NCI-H1092 treated with DMSO at 0.1 percent for 48 hours (cell line): ENCODE results near the gene SORCS2.

Source experiments
- DNase-seq: peaks from one replicate; lab custom pipeline; 2025; lab: John Stamatoyannopoulos, UW

SORCS2 gene

DNA sequence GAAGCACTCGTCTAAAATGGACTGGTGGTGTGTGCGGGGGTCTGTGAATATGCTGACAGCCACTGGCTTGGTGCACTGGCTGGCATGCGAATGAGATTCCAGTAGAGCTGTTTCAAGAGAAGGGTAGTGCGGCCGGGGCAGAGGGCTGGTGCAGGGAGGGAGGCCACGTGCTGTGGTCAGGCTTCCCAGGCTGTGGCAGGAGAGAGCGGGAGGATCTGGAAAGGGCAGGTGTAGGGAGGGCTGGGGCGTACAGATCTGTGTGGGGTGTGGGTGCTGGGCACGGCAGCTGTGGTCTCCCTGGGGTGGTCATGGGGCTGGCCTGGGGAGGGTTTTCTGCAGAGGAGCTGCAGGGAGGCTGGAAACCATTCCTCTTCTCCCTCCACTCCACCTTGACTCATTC lies 30.2 kb downstream of the SORCS2 start:
- DNase-seq: no peak

DNA sequence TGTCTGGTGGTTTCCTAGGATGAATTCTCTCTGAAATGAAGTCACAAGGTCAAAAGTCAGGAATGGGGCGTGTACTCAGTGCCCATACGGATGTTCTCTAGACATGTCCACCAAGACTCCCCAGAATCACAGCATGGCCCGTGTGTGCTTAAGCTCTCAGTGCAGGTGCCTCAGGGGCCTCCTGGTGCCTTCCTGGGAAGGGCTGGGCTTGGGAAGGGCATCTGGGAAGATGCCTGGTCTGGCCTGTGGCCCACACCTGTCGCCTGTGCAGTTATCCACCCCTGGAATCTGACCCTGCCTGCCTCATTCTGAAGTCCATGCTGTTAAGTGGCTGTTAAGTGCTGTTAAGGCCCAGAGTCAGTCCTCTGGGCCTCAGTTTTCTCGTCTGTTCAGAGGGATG lies 31.2 kb downstream of the SORCS2 start:
- DNase-seq: no peak

DNA sequence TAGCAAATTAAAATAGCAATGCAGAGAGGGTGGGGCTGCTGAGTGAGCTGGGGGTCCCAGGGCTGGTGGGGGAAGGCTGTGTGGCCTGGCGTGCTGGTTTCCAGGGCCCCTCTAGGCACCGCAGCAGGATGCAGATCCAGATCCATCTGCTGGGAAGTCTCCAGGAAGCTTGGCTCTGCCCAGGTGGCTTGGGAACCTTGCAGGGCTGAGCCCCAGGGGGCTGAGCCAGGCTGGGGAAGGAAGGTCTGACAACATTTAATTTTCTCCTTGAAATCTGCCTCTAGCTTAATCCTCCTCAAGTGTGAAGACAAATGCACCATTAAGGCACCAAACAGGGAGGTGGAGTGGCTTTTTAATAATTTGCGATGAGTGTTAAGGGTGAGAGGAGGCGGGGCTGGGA lies 31.7 kb downstream of the SORCS2 start:
- no peak for DNase-seq

DNA sequence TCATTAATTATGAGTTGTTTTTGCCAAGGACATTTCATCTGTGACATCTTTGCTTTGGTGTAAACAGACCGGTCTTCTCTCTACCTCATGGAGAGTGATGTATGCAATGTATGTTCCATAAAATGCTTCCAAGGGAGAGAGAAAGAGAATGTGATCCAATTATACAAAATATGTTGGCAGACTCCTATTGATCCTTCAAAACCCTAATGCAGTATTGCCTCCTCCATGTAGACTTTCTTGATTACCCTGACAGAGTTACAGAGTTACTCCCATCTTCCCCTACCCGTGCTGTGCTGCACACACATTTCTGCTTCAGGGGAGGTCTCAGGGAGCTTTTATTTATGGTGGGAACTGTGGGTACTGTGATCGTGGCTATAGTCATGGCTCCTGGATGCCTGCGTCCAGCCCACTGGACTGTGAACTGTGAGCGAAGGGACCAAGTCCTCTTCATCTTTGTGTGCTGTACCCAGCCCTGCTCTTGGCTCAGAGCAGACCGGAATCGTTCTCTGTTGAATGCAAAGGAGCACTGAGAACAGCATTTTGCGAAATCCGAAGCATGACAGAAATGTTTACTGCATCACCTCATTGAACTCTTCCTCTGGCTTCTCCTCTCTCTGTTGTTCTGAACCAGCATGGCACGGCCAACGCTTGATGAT lies 32.7 kb downstream of the SORCS2 start:
- DNase-seq: no peak

DNA sequence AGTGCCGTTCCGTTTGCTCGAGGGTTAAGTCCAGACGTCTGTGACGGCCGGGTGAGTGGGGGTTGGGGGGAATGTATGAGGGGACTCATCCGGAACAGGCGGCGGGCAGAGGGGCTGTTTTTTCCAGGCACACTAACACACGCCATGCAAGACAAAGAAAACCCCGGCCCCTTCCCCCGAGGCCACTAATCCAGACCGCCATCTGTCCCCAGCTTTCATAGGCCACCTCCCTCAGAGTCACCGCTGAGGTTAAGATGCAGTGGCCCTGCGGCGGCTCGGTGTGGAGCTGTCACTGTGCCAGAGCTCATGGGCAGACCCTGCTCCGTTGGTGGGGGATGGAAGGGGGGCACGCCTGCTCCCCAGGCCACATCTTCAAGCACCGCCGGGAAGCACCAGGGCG lies 34.1 kb downstream of the SORCS2 start:
- DNase-seq: no peak

DNA sequence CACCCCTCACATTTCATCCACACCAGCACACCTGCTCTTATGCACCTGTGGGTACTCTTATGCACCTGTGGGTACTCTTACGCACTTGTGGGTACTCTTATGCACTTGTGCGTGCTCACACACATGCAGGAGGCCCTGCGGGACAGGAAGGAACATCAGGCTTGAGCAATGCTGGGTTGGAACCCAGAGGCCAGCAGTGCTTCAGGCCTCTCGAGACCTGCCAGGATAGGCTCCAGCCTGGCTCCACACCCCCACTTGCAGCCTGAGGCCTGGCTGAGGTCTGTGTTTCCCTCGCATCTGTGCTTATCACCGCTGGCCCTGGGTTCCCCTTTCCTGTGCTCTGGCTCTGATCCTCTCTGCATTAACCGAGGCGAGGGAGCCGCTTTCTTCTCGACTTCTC lies 34.7 kb downstream of the SORCS2 start:
- DNase-seq: no peak

DNA sequence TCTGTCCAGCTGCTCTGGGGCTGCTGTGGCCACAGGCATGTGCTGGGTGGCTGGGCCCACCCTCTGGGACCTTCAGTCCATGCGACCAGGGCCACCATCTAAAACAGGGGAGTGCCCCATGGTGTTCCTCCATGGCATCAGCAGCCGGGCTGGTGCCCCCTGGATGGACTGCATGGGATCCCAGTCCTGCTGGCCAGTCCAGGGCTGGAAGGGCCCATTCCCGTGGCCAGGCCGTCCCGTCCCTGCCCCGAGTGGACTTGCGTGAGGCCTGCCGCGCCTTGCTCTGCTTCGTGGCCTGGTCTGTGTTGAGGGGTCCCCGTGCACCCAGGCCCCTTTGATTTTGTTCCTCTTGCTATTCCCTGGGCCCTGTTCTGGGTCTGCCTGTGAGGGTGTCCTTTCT lies 36.4 kb downstream of the SORCS2 start:
- no peak for DNase-seq

DNA sequence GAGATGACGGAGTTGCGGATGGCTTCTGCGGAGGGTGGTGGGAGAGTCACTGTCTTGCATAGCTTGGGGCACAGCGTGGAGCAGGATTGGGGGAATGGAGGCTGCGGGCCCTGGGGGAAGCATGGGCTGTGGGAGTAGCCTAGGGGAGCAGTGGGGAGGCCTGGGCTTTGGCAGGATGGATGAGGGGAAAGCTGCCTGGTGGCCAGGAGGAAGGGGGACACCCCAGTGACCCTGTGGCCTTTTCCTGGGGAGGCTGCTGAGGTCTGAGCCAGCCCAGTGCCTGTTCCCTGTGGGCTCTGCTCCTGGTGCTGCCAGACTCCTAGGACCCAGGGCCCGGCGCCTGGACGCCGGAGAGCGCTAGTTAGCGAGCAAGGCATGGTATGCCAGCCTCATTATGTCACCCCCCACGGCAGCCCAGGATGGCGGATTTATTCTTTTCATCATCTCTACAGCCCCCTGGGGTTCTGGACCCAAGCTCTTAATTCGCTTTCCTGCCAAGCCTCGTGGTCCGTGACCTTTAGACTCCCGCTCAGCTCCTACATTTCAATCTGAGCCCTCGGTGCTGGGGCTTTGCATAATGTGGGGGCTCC lies 39.8 kb downstream of the SORCS2 start:
- DNase-seq: no peak

DNA sequence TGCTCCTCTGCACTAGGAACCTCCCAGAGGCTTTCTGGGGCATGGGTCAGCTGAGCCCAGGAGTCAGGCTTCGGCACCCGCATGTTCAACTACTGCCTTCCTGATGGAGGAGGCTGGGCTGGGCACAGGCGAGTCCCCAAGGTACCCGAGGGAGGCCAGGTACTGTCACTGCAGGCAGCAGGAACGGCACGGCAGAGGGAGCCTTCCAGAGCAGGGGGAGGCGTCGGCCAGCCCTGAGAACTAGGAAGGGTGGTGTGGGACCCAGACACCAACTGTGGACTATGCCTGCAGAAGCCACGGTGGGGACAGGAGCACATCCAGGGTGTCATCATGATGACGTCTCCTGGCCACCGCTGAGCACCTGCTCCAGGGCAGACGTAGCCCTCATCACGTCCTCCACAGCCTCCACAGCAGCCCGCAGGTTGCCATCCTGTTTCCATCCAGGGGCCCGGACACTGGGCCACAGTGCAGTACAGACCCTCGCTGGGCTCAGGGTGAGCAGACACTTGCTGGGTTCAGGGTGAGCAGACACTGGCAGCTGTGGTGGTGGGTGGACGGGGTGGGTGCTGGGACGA lies 40.8 kb downstream of the SORCS2 start:
- no peak for DNase-seq

DNA sequence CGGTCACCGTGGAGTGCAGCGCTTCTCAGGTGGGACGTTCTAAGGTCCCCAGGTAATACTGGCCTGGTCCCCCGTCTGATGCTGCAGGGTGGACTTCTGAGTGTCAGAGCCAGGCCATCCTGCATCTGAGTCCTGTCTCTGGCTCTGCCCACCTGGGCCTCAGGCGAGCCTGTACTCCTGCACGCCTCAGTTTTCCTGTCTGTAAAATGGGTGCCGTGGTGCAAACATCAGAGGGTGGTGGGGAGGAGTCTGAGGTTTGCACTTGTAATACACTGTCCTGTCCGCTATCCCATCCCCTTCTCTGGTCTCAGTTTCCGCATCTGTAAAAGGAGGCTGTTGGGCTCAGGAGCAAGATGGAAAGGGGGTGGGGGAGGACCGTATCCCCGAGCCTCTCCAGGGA lies 41.3 kb downstream of the SORCS2 start:
- DNase-seq: no peak

DNA sequence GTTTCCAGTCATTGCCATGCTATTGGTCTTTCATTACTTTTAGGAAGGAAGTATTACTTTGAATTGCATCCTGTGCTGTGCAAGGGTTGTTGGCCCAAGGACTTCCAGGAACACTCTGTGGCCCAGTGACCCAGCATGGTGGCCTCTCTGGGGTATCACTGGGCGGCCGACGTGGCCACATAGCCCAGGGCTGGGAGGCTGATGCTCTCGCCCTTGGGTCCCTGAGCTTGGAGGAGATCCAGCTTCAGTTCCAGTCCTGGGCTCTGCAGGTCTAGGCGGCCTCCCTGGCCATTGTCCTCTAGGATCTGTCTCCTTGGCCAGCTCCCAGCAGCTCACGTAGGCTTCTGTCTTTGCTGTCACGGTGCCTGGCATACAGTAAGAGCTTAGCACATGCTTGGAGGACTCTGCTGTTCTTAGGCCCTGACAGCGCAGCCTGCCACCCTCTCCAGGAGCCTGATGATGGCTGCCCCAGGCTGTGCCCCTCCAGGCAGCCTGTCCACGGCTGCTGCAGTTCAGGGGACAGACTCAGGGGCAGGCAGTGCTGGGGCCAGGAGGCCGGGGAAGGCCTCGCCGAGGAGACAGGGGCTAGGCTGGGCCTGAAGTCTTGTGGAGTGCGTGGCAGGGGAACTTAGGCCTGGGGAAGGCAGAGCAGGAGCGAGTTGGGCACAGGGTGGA lies 42.2 kb downstream of the SORCS2 start:
- DNase-seq: no peak

DNA sequence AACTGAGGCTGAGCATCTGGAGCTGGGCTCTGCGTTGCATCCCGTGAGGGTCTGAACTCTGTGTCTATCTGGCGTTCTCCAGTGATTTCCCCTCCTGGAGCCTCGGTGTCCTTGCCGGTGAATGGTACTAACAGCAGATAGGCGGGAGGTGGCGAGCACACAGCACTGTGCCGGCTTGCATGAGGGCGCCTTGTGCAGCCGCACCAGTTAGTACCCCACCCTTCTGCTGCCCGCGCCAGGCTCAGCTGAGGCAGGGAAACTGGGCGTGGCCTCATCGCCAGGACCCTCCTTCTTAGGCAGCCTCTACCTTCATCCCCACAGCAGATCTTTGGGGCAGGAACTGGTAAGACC lies 42.7 kb downstream of the SORCS2 start:
- DNase-seq: no peak

DNA sequence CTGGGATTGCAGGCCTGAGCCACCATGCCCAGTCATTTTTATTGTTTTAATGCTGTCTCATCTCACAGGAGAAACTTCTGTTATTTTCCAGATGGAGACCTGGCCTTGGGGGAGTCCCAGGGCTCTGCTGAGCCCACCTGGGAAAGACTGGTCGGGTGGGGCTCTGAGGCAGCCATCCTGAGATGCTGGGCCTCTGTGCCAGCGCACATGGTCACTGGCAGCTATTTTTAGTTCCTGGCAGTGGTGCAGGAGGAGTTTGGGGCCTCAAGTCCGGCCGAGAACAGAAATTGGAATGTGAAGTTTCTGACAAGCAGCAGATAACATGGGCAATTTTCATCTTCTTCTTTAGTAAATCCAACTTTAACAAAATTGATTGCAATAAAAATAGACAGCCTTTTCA lies 44.5 kb downstream of the SORCS2 start:
- DNase-seq: no peak

DNA sequence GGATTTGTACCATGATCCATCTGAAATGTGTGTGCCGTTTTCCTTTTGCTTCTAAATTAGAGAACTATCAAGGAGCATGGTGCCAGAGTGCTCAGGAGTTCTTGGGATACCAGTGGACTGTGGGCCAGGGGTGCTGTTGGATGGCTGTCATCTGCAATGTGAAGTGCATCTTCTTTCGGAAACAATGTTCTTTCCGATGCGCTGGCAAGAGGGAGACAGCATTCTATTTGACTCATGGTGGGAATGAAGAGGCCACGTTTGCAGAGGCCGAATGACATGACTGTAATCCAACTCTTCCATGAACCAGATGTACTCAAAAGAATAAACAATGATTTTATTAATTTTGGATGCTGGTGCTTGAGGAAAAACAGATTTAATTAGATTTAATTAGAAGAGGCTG lies 45.5 kb downstream of the SORCS2 start:
- no peak for DNase-seq

DNA sequence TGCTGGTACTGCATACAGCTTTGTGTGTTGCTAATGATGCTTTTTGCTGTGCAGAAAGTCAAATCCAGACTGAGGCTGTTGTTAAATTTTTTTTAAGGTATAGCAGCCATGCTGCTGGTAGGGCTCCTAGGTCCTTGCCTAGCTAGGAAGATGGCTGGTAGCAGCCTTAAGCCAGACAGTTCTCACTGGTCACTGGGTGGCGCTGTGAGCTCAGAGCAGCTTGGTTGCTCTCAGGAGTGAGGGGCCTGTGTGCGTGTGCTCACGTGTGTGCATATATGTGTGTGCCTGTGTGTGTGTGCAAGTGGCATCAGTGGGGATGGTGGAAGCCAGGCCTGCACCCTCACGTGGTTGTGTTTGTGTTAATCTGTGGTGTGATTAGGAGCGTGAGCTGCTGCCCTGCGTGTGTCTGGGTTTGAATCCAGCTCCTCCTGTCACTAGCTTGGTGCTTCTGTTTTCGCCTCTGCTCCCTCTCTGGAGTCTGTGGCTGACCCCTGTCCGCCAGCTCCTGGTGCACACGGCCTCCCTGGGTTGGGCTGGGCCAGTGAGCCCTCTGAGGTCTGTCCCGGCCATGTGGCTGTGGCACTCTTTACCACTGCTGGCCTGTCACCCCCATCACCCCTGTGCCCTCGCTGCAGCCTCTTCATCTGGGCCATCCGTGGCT lies 46.1 kb downstream of the SORCS2 start:
- no peak for DNase-seq

DNA sequence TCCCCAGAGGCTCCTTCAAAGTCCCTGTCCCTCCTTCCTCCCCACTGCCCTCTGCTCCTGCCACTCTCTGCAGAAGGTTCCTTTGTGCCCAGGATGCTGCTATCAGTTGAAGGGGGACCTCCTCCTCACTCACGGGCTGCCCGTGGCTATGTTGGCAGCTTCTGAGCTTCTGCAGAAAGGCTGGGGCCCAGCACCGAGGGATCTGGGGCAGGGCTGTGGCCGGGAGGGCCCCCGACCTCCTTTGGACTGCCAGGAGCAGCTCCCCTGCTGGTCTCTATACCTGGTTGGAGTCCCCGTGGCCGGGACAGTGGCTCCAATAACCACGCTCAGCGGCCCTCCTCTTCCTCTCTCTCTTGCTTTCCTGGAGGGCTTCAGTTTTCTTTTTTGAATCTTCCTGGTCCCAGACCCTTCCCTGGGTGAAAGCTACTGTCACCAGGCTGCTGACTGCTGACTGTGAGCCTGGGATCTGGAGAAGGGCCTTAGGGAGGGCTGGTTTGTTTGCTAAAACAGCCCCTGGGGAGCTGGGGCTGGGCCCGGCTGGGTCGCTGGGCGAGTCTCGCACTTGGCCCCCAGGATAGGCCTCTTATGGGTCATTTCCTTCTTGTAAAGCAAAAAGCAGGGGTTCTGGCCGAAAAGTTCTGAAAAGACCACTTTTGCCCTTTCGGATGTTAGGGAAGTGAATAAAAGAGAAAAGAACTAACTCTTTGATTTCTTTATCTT lies 46.9 kb downstream of the SORCS2 start:
- no peak for DNase-seq

DNA sequence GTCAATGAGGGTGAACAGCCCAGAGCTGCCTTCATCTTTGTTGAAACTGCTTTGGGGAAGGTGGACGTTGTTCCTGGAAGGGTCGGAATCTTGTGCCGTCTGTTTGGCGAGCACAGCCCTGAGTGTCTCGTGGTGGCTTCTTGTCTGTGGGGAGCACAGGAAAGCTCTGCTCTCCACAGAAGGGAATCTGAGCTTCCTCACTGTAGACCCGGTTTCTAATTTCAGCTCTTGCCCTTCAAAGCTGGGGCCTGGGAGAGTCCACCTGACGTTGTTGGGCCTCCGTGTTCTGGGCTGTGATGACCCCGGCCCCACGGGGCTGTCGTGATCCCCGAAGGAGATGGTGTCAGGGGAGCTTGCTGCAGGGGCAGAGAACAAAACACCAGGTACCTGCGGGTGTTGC lies 47.5 kb downstream of the SORCS2 start:
- no peak for DNase-seq

DNA sequence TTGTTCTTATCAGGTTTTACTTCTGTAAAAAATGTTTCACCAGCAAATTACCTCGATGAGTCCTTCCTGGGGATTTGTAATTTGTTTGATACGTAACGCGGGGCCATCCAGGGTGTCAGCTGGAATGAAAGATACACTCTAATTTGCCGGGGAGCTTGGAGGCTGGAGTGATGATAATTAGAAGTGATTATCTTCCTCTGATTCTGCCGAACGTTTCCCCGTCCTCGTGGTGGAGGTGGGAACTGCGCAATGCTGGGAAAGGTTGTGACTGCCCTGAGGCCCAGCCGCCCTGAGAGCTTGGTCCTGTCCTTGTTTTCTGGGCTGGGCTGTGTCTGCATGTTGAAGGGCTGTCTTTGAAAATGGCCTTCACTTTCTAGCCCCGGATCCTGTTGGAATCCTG lies 48.0 kb downstream of the SORCS2 start:
- no peak for DNase-seq

DNA sequence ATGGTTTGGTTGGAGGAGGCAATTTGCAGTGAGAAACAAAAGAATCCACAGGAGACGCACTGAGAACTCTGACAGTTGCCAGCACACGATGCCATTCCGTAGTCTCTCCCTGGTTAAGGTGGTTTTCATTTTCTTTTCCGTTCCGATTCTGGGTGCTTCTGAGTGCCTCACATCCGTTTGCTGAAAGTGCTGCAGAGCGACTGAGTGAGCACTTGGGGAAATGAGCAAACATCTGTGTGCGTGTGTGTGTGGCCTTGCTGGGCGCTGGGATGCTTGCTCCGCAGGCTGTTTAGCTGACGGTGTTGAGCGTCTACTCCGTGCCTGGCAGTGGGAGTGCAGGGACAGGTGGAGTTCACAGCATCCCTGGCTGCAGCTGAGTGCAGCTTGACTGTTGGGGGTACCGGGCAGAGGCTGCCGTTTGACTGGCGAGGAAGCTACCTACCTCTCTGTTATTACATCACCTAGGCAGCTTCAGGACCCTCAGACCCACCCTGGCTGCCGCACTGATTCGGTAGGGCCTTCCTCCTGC lies 49.3 kb downstream of the SORCS2 start:
- DNase-seq: no peak

DNA sequence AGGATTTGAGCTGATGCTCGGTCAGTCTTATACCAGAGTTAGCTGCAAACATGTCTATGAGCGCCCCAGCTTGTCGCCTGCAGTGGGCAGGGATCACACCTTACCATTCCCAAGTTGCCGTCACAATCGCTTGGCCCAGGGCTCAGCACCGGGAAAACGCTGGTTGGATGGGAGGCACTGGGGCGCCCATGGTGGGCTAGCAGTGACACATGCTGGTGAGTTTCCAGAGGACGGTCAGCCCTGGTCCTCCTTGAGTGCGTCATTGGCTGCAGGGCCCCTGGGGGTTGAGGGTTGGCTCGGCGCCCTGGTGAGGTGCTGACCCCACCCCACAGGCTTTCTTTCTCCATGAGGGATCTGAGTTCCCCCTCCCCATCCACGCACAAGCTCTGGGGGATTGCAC lies 50.4 kb downstream of the SORCS2 start:
- no peak for DNase-seq

DNA sequence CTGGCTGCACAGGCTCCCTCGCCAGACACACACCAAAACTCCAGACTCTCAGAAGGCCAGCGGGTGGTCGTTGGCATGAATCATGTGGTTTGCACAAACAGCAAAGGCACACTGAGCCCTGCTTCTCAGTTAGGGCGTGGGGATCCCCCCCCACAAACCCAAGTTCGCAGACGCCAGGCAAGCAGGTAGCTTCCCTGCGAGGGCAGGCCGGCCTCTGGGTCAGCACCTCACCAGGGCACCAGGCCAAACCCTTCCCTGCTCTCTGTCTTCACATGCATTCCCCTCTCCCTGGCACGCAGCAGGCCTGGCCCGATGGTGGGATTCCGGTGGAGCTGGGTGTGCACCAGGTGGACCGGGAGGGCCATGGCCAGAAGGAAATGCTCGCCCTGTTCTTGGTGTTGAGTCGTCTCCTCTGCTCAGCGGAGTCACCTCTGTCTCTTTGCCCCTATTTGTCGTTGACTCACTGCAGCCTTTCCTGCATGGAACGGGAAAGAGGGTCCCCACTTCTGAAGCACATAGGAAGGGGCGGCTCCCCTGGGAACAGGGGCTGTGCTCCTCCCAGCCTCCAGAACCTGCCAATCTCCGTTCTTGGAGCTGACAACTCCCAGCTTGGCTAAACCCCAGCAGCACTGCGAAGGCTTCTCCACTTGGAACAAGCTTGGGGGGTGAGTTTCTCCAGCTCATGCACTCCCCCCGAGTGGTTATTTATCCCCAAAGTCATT lies 51.4 kb downstream of the SORCS2 start:
- DNase-seq: no peak

DNA sequence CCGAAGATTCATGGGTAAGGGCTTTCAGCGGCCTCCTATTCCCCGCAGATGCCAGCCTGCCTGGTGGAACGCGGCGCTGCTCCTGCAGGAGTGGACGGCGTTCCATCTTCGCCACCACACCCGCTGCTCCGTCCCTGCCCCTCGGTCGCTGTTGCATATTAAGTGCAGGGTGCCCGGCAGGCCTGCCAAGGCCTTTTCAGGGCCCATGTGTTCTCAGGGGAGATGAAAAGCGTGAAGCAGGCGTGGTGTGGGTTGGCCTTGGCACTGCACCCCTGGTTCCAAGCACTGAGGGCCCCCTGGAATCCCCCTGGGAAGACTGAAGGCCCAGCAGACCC lies 52.0 kb downstream of the SORCS2 start:
- no peak for DNase-seq
